Measurements from ENCODE around the gene PROC. TPM values are rescaled to one million over a fixed set of nuclear protein-coding genes. Genes with fewer than 3 reads are reported as not detected.

PROC gene
- total and polyA plus RNA-seq, 9 of the 15 experiments (the other 6 are each of a cell fraction or from before 2014, with no cell fraction given), result not detected

GRCh38 chr2:127456960-127457359, 38.7 kb downstream of the PROC start (continued):
- TF ChIP-seq SIN3B (IDR thresholded peaks at IDR 0.05; ENCODE audit: low read depth) (no peak), SFPQ (IDR thresholded peaks at IDR 0.05; ENCODE audit: low read depth, low read length) (no peak), CHCHD3 (CRISPR knock-in tag; IDR thresholded peaks at IDR 0.05) (no peak)

DNA sequence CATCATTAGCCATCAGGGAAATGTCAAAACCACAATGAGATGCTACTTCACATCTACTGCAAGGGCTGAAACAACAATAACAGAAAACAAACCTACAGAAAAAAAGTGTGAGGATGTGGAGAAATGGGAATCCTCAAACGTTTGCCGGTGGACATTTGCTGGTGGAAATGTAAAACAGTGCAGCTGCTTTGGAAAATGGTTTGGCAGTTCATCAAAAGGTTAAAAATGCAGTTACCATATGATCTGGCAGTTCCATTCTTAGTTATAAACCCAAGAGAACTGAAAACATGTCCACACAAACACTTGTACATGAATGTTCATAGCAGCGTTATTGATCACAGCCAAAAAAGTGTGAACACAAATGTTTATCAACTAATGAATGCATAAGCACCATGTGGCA, 44.2 kb downstream of the PROC start:
- POLR2A ChIA-PET, result interaction anchor here (1.4 kb wide), 1 partner anchor 9 kb away, joined by 3 read pairs; no protein-coding TSS in a partner anchor
- no peaks in the 10 kb centered on the region for H3K36me3 ChIP-seq (ENCODE audit: control insufficient read depth, insufficient read depth, low read length)
- H3K9me1 ChIP-seq (ENCODE audit: control insufficient read depth, insufficient read depth, low read length), result peaks cover 3% of the 10 kb centered on the region
- peaks cover 5% of the 10 kb centered on the region in 2 experiments; a peak in 3 of 5 replicates for H3K4me1 ChIP-seq (replicated peaks in 1 of 2; ENCODE audit: control insufficient read depth in 2 of 2, insufficient read depth in 2 of 2, low read length in 2 of 2)
- DNase-seq (ENCODE audit: extremely low read depth in 1 of 4, low spot score in 3 of 4), result no peak
- in situ Hi-C loops (cut with MboI) (no loop called here), intact Hi-C loops (cut with micrococcal nuclease) (no loop called here)
- FAIRE-seq, result no peak
- no peak overlapping the region for H3K4me2 ChIP-seq (ENCODE audit: insufficient read depth, low read length)
- ATAC-seq, result no peak
- H2AFZ ChIP-seq (ENCODE audit: low read depth, low read length), result no peak overlapping the region
- BruUV-seq (replicated peaks), result no TSS peak
- no peaks in the 10 kb centered on the region for H3K79me2 ChIP-seq (ENCODE audit: control insufficient read depth, insufficient read depth, low read length)
- H4K20me1 ChIP-seq (replicated peaks; ENCODE audit: control insufficient read depth, insufficient read depth, low read length), result no peaks in the 10 kb centered on the region; the same call in 1 of the 2 replicates
- H3K4me3 ChIP-seq, result no peak overlapping the region
- 8% methylated on average over 3 of the region's 3 CpGs for WGBS (ENCODE audit: insufficient coverage, low coverage, missing lambda C conversion rate)
- H3K9ac ChIP-seq (ENCODE audit: insufficient read depth in 1 of 2, low read depth in 2 of 2, low read length in 2 of 2), result no peak overlapping the region
- no peak overlapping the region for H3K27ac ChIP-seq (ENCODE audit: extremely low read depth, low read depth, low read length)
- CTCF ChIA-PET (ENCODE audit: low intra/inter-chr PET ratio), result no interaction called here
- no peaks in the 10 kb centered on the region for H3K9me3 ChIP-seq (replicated peaks; ENCODE audit: control insufficient read depth, insufficient read depth, low read depth, low read length)
- no peaks in the 10 kb centered on the region; a peak in 1 of 5 replicates for H3K27me3 ChIP-seq (ENCODE audit: control insufficient read depth in 2 of 2, insufficient read depth in 2 of 2, low read length in 2 of 2)
- no peak for TF ChIP-seq ETV1 (tag; conservative IDR thresholded peaks at IDR 0.05; ENCODE audit: low read depth)
- TF ChIP-seq GABPB2 (CRISPR knock-in tag; conservative IDR thresholded peaks at IDR 0.05), result no peak
- TF ChIP-seq, protein P1, sequence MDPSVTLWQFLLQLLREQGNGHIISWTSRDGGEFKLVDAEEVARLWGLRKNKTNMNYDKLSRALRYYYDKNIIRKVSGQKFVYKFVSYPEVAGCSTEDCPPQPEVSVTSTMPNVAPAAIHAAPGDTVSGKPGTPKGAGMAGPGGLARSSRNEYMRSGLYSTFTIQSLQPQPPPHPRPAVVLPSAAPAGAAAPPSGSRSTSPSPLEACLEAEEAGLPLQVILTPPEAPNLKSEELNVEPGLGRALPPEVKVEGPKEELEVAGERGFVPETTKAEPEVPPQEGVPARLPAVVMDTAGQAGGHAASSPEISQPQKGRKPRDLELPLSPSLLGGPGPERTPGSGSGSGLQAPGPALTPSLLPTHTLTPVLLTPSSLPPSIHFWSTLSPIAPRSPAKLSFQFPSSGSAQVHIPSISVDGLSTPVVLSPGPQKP (CRISPR knock-in tag; IDR thresholded peaks at IDR 0.05), result no peak
- TF ChIP-seq SAP30 (IDR thresholded peaks at IDR 0.05; ENCODE audit: borderline replicate concordance, insufficient read depth, low read depth, low read length, poor library complexity, severe bottlenecking), result no peak
- TF ChIP-seq FOXK1 (CRISPR knock-in tag; IDR thresholded peaks at IDR 0.05; ENCODE audit: borderline replicate concordance), result no peak
- TF ChIP-seq, protein P2, sequence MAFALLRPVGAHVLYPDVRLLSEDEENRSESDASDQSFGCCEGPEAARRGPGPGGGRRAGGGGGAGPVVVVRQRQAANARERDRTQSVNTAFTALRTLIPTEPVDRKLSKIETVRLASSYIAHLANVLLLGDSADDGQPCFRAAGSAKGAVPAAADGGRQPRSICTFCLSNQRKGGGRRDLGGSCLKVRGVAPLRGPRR (CRISPR knock-in tag; IDR thresholded peaks at IDR 0.05), result no peak
- TF ChIP-seq EHMT2 (IDR thresholded peaks at IDR 0.05), result no peak
- no peak for TF ChIP-seq DACH1 (IDR thresholded peaks at IDR 0.05; ENCODE audit: partially characterized antibody)
- no peak for TF ChIP-seq RBM14 (IDR thresholded peaks at IDR 0.05; ENCODE audit: borderline replicate concordance, insufficient read depth, low read depth, low read length)
- no peak for TF ChIP-seq FOXM1 (IDR thresholded peaks at IDR 0.05; ENCODE audit: low read depth)
- no peak for TF ChIP-seq FOXM1 (CRISPR knock-in tag; IDR thresholded peaks at IDR 0.05; ENCODE audit: low read depth)
- TF ChIP-seq RAD21 (CRISPR knock-in tag; conservative IDR thresholded peaks at IDR 0.05 in 1 of 2, IDR thresholded peaks at IDR 0.05 in 1 of 2), result no peak
- no peak for TF ChIP-seq ZNF583 (CRISPR knock-in tag; IDR thresholded peaks at IDR 0.05)
- TF ChIP-seq SREBF1 (IDR thresholded peaks at IDR 0.05; ENCODE audit: borderline replicate concordance, low read depth, low read length), result no peak
- TF ChIP-seq CXXC5 (CRISPR knock-in tag; IDR thresholded peaks at IDR 0.05), result no peak
- no peak for TF ChIP-seq ZNF699 (CRISPR knock-in tag; IDR thresholded peaks at IDR 0.05; ENCODE audit: insufficient replicate concordance)
